Measurements from ENCODE around the gene OBSCN.

The OBSCN gene

DNA sequence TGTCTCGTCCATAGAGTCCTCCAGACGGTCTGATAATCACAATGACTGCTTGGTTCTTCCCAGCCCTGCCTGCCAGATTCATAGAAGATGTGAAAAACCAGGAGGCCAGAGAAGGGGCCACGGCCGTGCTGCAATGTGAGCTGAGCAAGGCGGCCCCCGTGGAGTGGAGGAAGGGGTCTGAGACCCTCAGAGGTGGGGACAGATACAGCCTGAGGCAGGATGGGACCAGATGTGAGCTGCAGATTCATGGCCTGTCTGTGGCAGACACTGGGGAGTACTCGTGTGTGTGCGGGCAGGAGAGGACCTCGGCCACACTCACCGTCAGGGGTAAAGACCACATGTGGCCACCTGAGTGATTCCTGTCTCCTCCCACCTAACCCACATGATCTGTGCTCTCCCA, 86.9 kb downstream of the OBSCN start:
- no peaks in the 10 kb centered on the region for H3K4me1 ChIP-seq (ENCODE audit: insufficient read depth, low read length, poor library complexity, severe bottlenecking)
- TF ChIP-seq, protein P1, sequence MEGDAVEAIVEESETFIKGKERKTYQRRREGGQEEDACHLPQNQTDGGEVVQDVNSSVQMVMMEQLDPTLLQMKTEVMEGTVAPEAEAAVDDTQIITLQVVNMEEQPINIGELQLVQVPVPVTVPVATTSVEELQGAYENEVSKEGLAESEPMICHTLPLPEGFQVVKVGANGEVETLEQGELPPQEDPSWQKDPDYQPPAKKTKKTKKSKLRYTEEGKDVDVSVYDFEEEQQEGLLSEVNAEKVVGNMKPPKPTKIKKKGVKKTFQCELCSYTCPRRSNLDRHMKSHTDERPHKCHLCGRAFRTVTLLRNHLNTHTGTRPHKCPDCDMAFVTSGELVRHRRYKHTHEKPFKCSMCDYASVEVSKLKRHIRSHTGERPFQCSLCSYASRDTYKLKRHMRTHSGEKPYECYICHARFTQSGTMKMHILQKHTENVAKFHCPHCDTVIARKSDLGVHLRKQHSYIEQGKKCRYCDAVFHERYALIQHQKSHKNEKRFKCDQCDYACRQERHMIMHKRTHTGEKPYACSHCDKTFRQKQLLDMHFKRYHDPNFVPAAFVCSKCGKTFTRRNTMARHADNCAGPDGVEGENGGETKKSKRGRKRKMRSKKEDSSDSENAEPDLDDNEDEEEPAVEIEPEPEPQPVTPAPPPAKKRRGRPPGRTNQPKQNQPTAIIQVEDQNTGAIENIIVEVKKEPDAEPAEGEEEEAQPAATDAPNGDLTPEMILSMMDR (conservative IDR thresholded peaks at IDR 0.05; ENCODE audit: low read length) = no peak
- no peak for TF ChIP-seq EZH2phosphoT487 (IDR thresholded peaks at IDR 0.05; ENCODE audit: borderline replicate concordance)
- H3F3A ChIP-seq (ENCODE audit: low read depth) = no peaks in the 10 kb centered on the region
- H3K36me3 ChIP-seq (ENCODE audit: insufficient read depth, low read length) = no peaks in the 10 kb centered on the region
- no peaks in the 10 kb centered on the region for H4K20me1 ChIP-seq (ENCODE audit: insufficient read depth, low read length, poor library complexity, severe bottlenecking)
- H2AFZ ChIP-seq (ENCODE audit: low read length) = no peak overlapping the region
- peaks cover 3% of the 10 kb centered on the region; the same call in 1 of the 2 replicates for H3K9me3 ChIP-seq (ENCODE audit: insufficient read depth, low read depth, low read length)
- H3K9me2 ChIP-seq (replicated peaks; ENCODE audit: low read depth, low read length) = no peaks in the 10 kb centered on the region
- no peaks in the 10 kb centered on the region for H3K79me2 ChIP-seq (ENCODE audit: insufficient read depth, low read length)
- no peak overlapping the region for H3K4me2 ChIP-seq (ENCODE audit: low read depth, low read length, poor library complexity, severe bottlenecking)
- no peaks in the 10 kb centered on the region for H3K27me3 ChIP-seq (ENCODE audit: insufficient read depth, low read length, poor library complexity, severe bottlenecking)
- no peak overlapping the region for H3K9ac ChIP-seq (ENCODE audit: low read depth, low read length, poor library complexity, severe bottlenecking)
- H3K4me3 ChIP-seq (ENCODE audit: low read length, poor library complexity, severe bottlenecking) = no peak overlapping the region

DNA sequence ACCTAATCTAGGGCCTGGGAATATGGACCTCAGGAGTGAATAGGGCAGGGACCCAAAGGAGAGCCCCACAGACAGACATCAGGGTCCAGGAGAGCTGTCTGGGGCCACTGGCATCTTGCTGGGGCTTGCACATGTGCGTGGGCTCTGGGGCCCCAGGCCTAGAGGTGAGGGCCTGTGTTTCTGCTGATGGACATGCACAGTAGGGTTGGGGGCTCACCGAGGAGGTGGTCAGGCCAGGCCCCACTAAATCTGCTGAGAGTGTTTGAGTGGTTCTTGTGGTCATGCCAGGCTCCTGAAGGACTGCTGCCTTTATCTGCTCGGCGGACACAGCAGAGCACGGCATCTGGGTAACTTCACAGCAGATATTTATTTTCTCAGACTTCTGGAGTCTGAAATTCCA, 87.4 kb downstream of the OBSCN start:
- Histone ChIP-seq H3K9ac (ENCODE audit: low read depth, low read length, poor library complexity, severe bottlenecking) (no peak overlapping the region), H3K4me3 (ENCODE audit: low read length, poor library complexity, severe bottlenecking) (no peak overlapping the region), H3K27me3 (ENCODE audit: insufficient read depth, low read length, poor library complexity, severe bottlenecking) (no peaks in the 10 kb centered on the region), H3K4me2 (ENCODE audit: low read depth, low read length, poor library complexity, severe bottlenecking) (no peak overlapping the region), H3K9me2 (replicated peaks; ENCODE audit: low read depth, low read length) (no peaks in the 10 kb centered on the region), H3K79me2 (ENCODE audit: insufficient read depth, low read length) (no peaks in the 10 kb centered on the region), H4K20me1 (ENCODE audit: insufficient read depth, low read length, poor library complexity, severe bottlenecking) (no peaks in the 10 kb centered on the region), H3F3A (ENCODE audit: low read depth) (no peaks in the 10 kb centered on the region), H2AFZ (ENCODE audit: low read length) (no peak overlapping the region), H3K36me3 (ENCODE audit: insufficient read depth, low read length) (no peaks in the 10 kb centered on the region), H3K4me1 (ENCODE audit: insufficient read depth, low read length, poor library complexity, severe bottlenecking) (no peaks in the 10 kb centered on the region), H3K9me3 (ENCODE audit: insufficient read depth, low read depth, low read length) (peaks cover 3% of the 10 kb centered on the region; the same call in 1 of the 2 replicates)
- no peak for TF ChIP-seq EZH2phosphoT487 (IDR thresholded peaks at IDR 0.05; ENCODE audit: borderline replicate concordance)
- TF ChIP-seq, protein P1 (conservative IDR thresholded peaks at IDR 0.05; ENCODE audit: low read length) = no peak

DNA sequence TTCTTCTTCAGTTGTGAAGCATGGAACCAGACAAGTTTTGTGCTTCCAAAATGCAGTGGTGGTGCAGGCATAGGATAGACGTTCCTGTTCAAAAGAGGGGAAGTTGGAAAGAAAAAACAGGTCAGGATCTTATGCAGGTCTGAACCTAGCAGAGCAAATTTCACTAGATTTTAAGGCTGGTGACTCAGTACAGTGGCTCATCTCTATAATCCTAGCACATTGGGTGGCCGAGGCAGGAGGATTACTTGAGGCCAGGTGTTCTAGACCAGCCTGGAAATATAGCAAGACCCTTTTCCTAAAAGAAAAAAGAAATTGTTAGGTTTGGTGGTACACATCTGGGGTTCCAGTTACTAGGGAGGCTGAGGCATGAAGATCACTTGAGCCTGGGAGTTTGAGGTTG, 88.1 kb downstream of the OBSCN start:
- peaks cover 3% of the 10 kb centered on the region; the same call in 1 of the 2 replicates for H3K9me3 ChIP-seq (ENCODE audit: insufficient read depth, low read depth, low read length)
- H3K9me2 ChIP-seq (replicated peaks; ENCODE audit: low read depth, low read length) = no peaks in the 10 kb centered on the region
- no peaks in the 10 kb centered on the region for H3K36me3 ChIP-seq (ENCODE audit: insufficient read depth, low read length)
- H2AFZ ChIP-seq (ENCODE audit: low read length) = no peak overlapping the region
- no peak overlapping the region for H3K4me2 ChIP-seq (ENCODE audit: low read depth, low read length, poor library complexity, severe bottlenecking)
- no peaks in the 10 kb centered on the region for H3K4me1 ChIP-seq (ENCODE audit: insufficient read depth, low read length, poor library complexity, severe bottlenecking)
- no peak overlapping the region for H3K4me3 ChIP-seq (ENCODE audit: low read length, poor library complexity, severe bottlenecking)
- no peaks in the 10 kb centered on the region for H3F3A ChIP-seq (ENCODE audit: low read depth)
- no peak for TF ChIP-seq EZH2phosphoT487 (IDR thresholded peaks at IDR 0.05; ENCODE audit: borderline replicate concordance)
- TF ChIP-seq, protein P1 (conservative IDR thresholded peaks at IDR 0.05; ENCODE audit: low read length) = no peak
- H4K20me1 ChIP-seq (ENCODE audit: insufficient read depth, low read length, poor library complexity, severe bottlenecking) = no peaks in the 10 kb centered on the region
- no peaks in the 10 kb centered on the region for H3K27me3 ChIP-seq (ENCODE audit: insufficient read depth, low read length, poor library complexity, severe bottlenecking)
- no peaks in the 10 kb centered on the region for H3K79me2 ChIP-seq (ENCODE audit: insufficient read depth, low read length)
- H3K9ac ChIP-seq (ENCODE audit: low read depth, low read length, poor library complexity, severe bottlenecking) = no peak overlapping the region
